Subcutaneous abdominal adipose tissue (tissue), 5 donors: ENCODE results near the gene CIDEA.

ENCODE experiments used
- H3K27ac ChIP-seq: one replicate; pipeline ENCODE4 v1.7.0; 2013; ENCODE audit warnings: low read depth, mild to moderate bottlenecking, inconsistent platforms, low read length, moderate library complexity
- H3K27me3 ChIP-seq, 5 donors: one replicate each; pipeline ENCODE4 v1.7.0; 2013; ENCODE audit warnings: low read length in 5 of 5, inconsistent platforms in 1 of 5; ENCODE audit not compliant: control insufficient read depth in 5 of 5, insufficient read depth in 4 of 5
- H3K36me3 ChIP-seq, 5 donors: one replicate each; pipeline ENCODE4 v1.7.0; 2013; ENCODE audit warnings: low read length in 5 of 5; ENCODE audit not compliant: control insufficient read depth in 5 of 5, insufficient read depth in 5 of 5
- H3K4me1 ChIP-seq, 5 donors: one replicate each; pipeline ENCODE4 v1.7.0; 2013; ENCODE audit warnings: low read length in 5 of 5, mild to moderate bottlenecking in 3 of 5, moderate library complexity in 1 of 5; ENCODE audit not compliant: control insufficient read depth in 5 of 5, insufficient read depth in 5 of 5
- H3K4me3 ChIP-seq, 5 donors: one replicate each; pipeline ENCODE4 v1.7.0; 2013; ENCODE audit warnings: low read length in 5 of 5, low read depth in 1 of 5
- H3K9ac ChIP-seq, 5 donors: one replicate each; pipeline ENCODE4 v1.7.0; 2013; ENCODE audit warnings: low read length in 5 of 5, mild to moderate bottlenecking in 4 of 5, moderate library complexity in 3 of 5
- H3K9me3 ChIP-seq, 5 donors: one replicate each; pipeline ENCODE4 v1.7.0; 2013; ENCODE audit warnings: low read length in 5 of 5; ENCODE audit not compliant: control insufficient read depth in 5 of 5
- donor health status: healthy.
- donor health status: healthy.
- donor health status: healthy.
- donor health status: healthy.
- donor health status: healthy.

CIDEA gene

GRCh38 chr18:12252061-12252460, 2.1 kb upstream of the CIDEA start:
- H3K4me1 ChIP-seq, result peaks cover 3 to 74% (median 56%) of the 10 kb centered on the region in 5 donors
- peak overlapping the region; percentile 81 for H3K27ac ChIP-seq
- H3K9ac ChIP-seq, result no peak overlapping the region
- peaks cover 0 to 23% (median 12%) of the 10 kb centered on the region in 5 donors for H3K27me3 ChIP-seq
- H3K9me3 ChIP-seq, result no peaks in the 10 kb centered on the region
- H3K4me3 ChIP-seq, result no peak overlapping the region
- no peaks in the 10 kb centered on the region for H3K36me3 ChIP-seq

DNA sequence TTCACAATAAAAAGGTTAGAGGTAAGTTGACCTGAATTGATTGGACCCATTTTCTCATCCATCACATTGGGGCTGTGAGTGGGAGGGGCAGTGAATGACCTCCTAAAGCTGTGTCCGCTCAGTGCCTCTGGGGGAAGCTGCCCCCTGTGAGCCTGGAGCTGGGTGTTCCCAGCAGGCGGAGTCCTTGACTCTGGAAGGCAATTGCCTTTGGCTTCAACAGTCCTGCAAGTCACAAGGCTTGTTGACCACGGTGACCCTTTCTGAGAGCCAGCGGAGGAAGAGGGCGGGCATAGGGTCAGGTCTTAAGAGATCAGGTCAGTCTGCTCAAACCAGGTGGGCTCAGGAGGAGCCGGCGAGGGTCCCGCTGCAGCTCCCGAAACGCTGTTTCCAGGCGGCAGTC, 1.1 kb upstream of the CIDEA start:
- Histone ChIP-seq H3K27me3 (peaks cover 0 to 23% (median 12%) of the 10 kb centered on the region in 5 donors), H3K27ac (peak overlapping the region; percentile 88), H3K9me3 (no peaks in the 10 kb centered on the region), H3K4me3 (peak overlapping the region in 4 of 5 donors; percentile 54 to 92 (median 72)), H3K36me3 (no peaks in the 10 kb centered on the region), H3K4me1 (peaks cover 9 to 74% (median 57%) of the 10 kb centered on the region in 5 donors), H3K9ac (peak overlapping the region in 2 of 5 donors; percentile 27 to 62)

GRCh38 chr18:12253663-12254135, 462 bp upstream of the CIDEA start:
- H3K36me3 ChIP-seq, result no peaks in the 10 kb centered on the region
- no peaks in the 10 kb centered on the region for H3K9me3 ChIP-seq
- H3K27me3 ChIP-seq, result peaks cover 0 to 23% (median 12%) of the 10 kb centered on the region in 5 donors
- H3K9ac ChIP-seq, result peak overlapping the region in 2 of 5 donors; percentile 45 to 62
- peak overlapping the region; percentile 88 for H3K27ac ChIP-seq
- H3K4me1 ChIP-seq, result peaks cover 9 to 74% (median 59%) of the 10 kb centered on the region in 5 donors
- H3K4me3 ChIP-seq, result peak overlapping the region; percentile 54 to 92 (median 71)

GRCh38 chr18:12254820-12255511, 805 bp downstream of the CIDEA start:
- H3K36me3 ChIP-seq, result no peaks in the 10 kb centered on the region
- H3K27ac ChIP-seq, result peak overlapping the region; percentile 88
- peaks cover 8 to 80% (median 65%) of the 10 kb centered on the region in 5 donors for H3K4me1 ChIP-seq
- no peaks in the 10 kb centered on the region for H3K9me3 ChIP-seq
- H3K9ac ChIP-seq, result peak overlapping the region in 4 of 5 donors; percentile 43 to 75 (median 46)
- H3K4me3 ChIP-seq, result peak overlapping the region; percentile 54 to 92 (median 62)
- peaks cover 0 to 23% (median 12%) of the 10 kb centered on the region in 5 donors for H3K27me3 ChIP-seq

- Histone ChIP-seq H3K4me1 (peaks cover 8 to 85% (median 71%) of the 10 kb centered on the region in 5 donors), H3K36me3 (no peaks in the 10 kb centered on the region), H3K9me3 (no peaks in the 10 kb centered on the region), H3K4me3 (peak overlapping the region in 4 of 5 donors; percentile 54 to 92 (median 68)), H3K27ac (peak overlapping the region; percentile 88), H3K9ac (peak overlapping the region in 3 of 5 donors; percentile 48 to 75 (median 65)), H3K27me3 (peaks cover 0 to 23% (median 12%) of the 10 kb centered on the region in 5 donors)
These were observed 1.5 kb downstream of the CIDEA start for GRCh38 chr18:12255626-12256026.

DNA sequence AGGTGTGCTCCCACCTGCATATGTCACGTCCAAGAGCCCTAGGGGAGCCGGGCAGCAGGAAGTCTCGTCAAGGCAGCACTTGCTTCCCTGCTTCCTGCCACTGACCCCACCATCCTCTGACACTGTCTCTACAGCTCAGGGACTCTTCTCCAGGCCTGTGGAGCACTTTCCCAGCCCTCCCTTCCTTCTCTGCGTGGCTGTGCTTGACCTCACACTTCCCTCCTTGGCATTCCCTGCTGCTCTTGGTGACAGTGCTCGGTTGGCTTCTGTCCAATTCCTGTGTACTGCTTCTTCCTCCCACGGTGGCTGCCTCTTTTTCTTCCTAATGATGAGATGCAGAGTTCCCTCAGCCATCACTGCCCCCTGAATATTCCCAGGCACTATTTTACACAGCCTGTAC, 2.8 kb downstream of the CIDEA start:
- peak overlapping the region; percentile 88 for H3K27ac ChIP-seq

GRCh38 chr18:12257996-12258718, 4.0 kb downstream of the CIDEA start:
- H3K36me3 ChIP-seq, result peaks cover 0 to 5% (median under 1%) of the 10 kb centered on the region in 5 donors
- peaks cover 8 to 81% (median 68%) of the 10 kb centered on the region in 5 donors for H3K4me1 ChIP-seq
- H3K27me3 ChIP-seq, result peaks cover 0 to 18% (median 8%) of the 10 kb centered on the region in 5 donors
- H3K27ac ChIP-seq, result peak overlapping the region; percentile 88
- no peaks in the 10 kb centered on the region for H3K9me3 ChIP-seq
- H3K4me3 ChIP-seq, result peak overlapping the region in 1 of 5 donors; percentile 19
- H3K9ac ChIP-seq, result peak overlapping the region in 3 of 5 donors; percentile 63 to 70 (median 65)

More for the DNA sequence above, 2.8 kb downstream of the CIDEA start:
- Histone ChIP-seq H3K9me3 (no peaks in the 10 kb centered on the region), H3K4me1 (peaks cover 8 to 84% (median 74%) of the 10 kb centered on the region in 5 donors), H3K9ac (peak overlapping the region in 3 of 5 donors; percentile 63 to 75 (median 65)), H3K36me3 (no peaks in the 10 kb centered on the region), H3K4me3 (peak overlapping the region in 2 of 5 donors; percentile 25 to 31), H3K27me3 (peaks cover 0 to 23% (median 11%) of the 10 kb centered on the region in 5 donors)

DNA sequence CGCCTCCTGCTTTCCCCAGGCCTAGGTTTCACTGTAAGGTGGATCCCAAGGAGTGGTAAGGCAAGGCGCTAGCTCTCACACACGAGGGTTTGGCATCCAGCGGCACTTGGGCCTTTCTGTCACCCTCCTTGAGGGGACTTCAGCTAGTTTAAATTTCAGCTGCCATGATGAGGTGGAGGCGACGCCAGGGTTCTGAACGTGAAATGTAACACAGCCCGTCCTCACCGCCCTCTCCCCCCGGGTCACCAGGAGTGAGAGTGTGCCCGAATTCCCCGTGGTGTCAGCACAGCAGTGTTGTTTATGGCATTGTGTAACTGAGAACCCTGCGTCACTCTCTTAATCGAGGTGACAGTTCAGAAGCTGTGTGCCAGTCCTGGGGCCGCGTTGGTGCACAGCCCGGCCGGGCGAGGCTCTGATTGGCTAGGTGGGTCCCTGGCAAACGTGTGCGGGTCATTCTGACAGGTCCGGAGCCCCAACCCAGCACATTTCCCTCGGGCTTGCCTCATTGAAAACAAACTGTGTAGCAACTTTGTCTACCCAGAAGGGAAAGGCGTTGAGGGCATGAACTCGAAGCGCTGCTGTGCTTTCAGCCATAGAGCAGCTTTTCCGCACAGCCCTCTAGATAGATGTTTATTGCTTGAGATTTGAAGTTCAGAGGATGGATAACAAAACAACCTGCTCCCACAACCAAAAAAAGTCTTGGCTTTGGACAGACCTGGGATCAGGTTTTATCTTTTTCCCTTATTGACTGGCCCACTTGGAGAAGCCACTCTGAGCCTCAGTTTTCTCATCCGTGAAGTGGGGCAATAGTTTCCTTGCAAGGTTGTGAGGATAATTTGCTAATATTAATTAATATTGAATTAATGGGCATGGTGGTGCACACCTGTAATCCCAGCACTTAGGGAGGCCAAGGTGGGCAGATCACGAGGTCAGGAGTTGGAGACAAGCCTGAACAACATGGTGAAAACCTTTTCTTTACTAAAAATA, 4.9 kb downstream of the CIDEA start:
- Histone ChIP-seq H3K36me3 (peaks cover 0 to 14% (median 3%) of the 10 kb centered on the region in 5 donors), H3K4me1 (peaks cover 6 to 72% (median 59%) of the 10 kb centered on the region in 5 donors), H3K27me3 (peaks cover 0 to 10% (median 4%) of the 10 kb centered on the region in 5 donors), H3K9ac (peak overlapping the region in 3 of 5 donors; percentile 44 to 70 (median 65)), H3K9me3 (no peaks in the 10 kb centered on the region), H3K27ac (peak overlapping the region; percentile 88), H3K4me3 (no peak overlapping the region)

GRCh38 chr18:12262748-12263147, 8.6 kb downstream of the CIDEA start:
- Histone ChIP-seq H3K27me3 (no peaks in the 10 kb centered on the region), H3K36me3 (peaks cover 0 to 41% (median 25%) of the 10 kb centered on the region in 5 donors), H3K9ac (no peak overlapping the region), H3K9me3 (no peaks in the 10 kb centered on the region), H3K4me3 (no peak overlapping the region), H3K27ac (no peak overlapping the region), H3K4me1 (peaks cover under 1 to 37% (median 23%) of the 10 kb centered on the region in 5 donors)
